CD4-positive, alpha-beta T cell treated with Interleukin-1 beta for 1 hour (primary cell): ENCODE results near the gene ATP6V1F.
A peak's percentile ranks its signal among the peaks of the same experiment; 100 is the strongest.

ENCODE experiments used
- DNase-seq, 2 donors: peaks; one replicate each; pipeline ENCODE4 v3.0.0-alpha.2; 2020 to 2022

The ATP6V1F gene

GRCh38 chr7:128884561-128885369 is 22.1 kb downstream of the ATP6V1F start:
- no peak for DNase-seq

DNA sequence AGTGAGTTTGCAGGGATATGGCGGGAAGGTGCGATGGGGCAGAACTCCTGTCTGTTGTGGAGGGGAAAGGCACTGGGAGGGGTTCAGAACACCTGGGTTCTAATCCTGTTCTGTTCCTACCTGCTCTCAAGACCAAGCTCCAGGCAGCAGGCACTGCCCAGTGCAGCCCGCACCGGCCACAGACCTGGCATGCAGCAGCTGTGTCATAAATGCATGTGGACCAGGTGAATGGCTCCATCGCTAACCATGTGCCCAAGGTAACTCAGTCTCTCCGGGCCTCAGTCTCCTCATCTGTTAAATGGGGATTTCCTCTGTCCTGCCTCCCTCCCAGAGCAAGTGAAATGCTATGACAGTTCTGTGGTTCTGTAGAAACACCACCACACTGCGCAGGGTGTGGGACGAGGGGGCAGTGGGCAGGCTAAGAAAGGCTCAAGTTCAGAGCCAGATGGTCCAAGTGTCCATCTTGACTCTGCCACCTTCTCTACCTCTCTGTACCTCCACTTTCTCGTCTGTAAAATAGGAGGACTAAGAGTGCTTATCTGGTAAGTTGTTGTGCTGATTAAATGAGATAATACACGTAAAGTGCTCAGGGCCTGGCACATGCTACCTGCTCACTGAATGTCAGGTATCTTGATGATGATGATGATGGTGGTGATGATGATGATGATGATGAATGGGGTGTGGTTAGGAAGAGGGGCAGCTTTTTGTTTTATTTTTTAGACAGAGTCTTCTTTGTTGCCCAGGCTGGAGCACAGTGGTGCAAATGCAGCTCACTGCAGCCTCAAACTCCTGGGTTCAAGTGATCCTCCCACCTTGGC is 22.9 kb downstream of the ATP6V1F start:
- DNase-seq, result no peak

- no peak for DNase-seq
These were observed 23.9 kb downstream of the ATP6V1F start for GRCh38 chr7:128886391-128887168.

DNA sequence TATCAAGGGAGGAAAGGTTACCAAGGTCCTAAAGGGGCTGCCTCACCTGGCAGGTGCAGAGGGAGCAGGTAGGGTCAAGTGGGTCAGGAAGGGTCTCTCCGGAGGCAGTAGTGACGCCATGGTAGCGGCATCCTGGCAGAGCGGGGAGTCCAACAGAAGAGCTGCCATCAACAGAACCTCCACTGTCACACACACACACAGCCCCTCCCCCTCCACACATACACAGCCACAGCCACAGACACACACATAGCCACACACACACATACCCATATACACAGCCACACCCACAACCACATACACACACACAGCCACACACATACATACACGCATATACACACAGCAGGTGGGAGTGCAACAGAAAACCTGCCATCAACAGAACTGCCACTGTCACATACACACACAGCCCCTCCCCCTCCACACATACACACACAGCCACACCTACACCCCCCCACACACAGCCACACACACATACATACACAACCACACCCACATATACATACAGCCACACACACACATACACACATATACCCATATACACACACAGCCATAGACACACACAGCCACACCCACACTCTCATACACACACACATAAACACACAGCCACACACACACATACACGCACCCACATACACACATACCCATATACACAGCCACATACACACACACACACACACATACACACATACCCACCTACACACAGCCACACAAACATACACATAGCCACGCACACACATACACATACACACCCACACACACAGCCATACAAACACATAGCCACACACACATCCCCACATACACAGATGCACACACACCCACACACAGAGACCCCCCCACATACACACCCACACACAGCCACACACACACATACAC is 24.7 kb downstream of the ATP6V1F start:
- DNase-seq, result no peak

- no peak for DNase-seq
These were observed 25.5 kb downstream of the ATP6V1F start for GRCh38 chr7:128888039-128888755.

DNA sequence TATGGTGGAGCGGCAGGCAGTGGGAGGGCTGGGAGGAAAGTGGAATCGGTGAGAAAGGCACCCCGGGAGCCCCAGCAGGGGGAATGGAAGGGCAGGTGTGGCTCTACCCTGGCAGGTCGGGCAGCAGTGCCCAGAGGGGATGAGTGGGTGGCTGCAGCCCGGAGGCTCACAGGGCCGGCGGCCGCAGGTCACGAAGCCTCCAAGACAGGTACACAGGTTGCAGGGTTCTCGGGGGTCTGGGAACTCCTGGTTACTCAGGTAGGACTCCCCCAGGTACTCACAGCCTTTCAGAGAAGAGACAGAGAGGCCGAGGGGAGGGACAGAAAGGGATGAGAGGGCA is 26.1 kb downstream of the ATP6V1F start:
- no peak for DNase-seq

GRCh38 chr7:128889121-128889520 is 26.5 kb downstream of the ATP6V1F start:
- DNase-seq, result no peak

GRCh38 chr7:128890306-128891109 is 27.9 kb downstream of the ATP6V1F start:
- DNase-seq, result no peak

GRCh38 chr7:128891110-128891941 is 28.7 kb downstream of the ATP6V1F start:
- DNase-seq, result peak in 1 of 2 donors; percentile 25

GRCh38 chr7:128891942-128892269 is 29.2 kb downstream of the ATP6V1F start:
- DNase-seq, result no peak

DNA sequence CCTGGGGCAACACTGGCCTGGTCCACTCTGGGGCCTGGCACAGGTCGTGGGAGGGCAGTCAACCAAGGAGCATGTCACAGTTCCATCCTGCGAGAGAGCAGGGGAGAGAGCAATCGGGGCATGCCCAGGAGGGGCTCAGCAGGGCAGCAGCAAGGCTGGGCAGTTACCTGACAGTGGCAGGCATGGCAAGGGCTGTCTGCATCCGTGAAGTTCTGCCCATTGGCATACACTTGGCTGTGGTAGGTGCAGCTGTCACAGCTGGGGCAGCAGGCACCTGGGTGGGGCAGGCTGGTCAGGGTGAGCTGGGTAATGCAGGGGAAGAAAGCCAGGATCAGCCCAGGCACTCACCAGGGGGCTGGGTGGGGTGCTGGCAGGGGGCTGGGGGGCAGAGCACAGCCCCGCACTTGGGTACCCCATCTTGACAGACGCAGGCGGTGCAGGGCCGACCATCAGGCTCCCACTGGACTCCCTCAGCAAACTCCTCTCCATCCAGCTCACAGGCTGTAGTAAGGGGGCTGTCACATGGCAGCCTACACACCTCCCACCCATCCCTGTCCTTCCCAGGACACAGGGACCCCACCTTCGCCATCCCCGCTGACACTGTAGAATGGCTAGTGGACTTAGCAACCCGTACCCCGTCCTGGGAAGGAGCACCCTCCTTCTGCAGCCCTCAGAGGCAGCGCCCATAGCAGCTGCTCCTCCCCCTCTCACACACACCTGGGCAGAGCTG is 30.0 kb downstream of the ATP6V1F start:
- DNase-seq, result no peak

DNA sequence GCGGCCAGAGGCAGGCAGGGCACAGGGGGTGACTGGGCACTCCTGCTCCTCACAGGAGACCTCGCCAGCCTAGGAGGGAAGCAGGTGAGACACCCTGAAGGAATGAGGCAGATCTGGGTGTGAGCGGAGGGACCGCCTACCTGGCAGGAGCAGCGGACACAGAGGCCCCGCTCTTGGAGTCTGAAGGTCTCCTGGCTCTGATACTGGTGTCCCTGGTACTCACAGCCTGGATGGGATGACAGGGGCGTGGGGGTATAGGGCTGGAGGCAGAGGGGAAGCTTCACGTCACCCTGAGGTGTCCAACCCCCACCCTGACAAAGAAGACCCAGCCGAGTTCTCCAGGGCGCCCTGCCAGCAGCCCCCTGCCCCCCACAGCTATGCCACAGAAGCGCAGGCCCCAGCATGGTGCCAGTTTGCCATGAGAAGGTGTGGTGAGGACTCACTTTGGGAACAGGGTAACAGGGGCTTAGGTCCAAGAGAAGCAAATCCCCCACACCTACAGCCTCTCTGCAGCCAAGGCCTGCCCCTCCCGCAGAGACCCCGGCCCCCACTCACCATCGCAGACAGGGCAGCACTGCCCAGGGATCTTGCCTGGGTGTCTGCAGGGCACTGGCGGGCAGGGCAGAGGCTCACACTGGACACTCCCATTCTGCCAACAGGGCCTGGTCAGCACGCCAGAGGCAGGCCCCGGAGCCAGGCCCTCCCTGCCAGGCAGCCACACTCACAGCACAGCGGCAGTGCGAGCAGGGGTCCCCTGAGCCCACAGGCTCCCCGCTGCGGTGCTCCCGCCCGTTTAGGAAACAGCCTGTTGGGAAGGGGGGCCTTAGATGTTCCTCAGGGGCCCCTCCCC is 30.8 kb downstream of the ATP6V1F start:
- no peak for DNase-seq

DNA sequence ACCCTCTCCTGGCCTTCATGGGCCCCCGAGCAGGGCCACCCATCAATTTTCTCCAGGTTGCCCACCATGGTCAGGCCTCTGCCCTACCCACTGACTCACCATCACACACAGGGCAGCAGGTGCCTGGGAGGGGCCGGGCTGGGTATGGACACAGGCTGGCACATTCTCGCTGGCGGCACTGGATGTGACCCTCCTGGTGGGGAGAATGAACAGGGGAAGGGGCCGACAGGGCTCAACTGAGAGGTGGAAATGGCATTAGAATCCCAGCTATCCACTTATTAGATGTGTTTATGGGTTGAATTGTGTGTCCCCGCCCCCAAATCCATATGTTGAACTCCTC is 31.4 kb downstream of the ATP6V1F start:
- DNase-seq, result no peak

DNA sequence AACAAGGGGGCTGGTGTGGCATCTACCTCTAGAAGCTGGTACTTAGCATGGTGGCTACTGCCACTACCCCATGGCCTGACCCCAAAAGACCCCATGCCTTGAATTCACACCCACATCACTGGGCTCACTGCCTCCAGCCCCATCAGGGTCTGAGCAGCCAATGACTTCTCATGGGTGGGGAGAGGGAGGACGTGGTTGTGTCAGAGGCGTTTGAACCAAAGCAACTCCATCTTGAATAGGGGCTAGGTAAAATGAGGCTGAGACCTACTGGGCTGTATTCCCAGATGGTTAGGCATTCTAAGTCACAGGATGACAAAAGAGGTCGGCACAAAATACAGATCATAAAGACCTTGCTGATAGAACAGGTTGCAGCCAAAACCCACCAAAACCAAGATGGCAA is 32.7 kb downstream of the ATP6V1F start:
- DNase-seq, result no peak

DNA sequence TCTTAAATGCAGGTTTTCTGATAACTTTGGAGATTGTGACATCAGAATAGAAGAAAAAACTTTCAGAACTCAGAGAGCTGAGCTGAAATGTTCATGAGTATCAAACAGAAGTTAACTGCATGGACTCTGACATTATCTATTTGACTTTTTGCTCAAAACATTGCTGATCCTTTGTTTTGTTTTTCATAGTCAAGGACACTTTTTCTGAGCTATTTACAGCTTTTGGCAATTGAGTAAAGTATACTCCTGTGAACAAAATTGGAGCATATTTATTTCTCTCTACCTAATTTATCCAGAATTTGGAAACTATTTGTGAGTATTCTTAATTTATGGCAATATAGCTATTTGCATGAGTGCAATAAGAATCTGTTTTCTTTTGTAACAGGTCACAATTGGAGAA is 36.7 kb downstream of the ATP6V1F start:
- no peak for DNase-seq

- no peak for DNase-seq
These were observed 37.6 kb downstream of the ATP6V1F start for GRCh38 chr7:128900237-128900636.

DNA sequence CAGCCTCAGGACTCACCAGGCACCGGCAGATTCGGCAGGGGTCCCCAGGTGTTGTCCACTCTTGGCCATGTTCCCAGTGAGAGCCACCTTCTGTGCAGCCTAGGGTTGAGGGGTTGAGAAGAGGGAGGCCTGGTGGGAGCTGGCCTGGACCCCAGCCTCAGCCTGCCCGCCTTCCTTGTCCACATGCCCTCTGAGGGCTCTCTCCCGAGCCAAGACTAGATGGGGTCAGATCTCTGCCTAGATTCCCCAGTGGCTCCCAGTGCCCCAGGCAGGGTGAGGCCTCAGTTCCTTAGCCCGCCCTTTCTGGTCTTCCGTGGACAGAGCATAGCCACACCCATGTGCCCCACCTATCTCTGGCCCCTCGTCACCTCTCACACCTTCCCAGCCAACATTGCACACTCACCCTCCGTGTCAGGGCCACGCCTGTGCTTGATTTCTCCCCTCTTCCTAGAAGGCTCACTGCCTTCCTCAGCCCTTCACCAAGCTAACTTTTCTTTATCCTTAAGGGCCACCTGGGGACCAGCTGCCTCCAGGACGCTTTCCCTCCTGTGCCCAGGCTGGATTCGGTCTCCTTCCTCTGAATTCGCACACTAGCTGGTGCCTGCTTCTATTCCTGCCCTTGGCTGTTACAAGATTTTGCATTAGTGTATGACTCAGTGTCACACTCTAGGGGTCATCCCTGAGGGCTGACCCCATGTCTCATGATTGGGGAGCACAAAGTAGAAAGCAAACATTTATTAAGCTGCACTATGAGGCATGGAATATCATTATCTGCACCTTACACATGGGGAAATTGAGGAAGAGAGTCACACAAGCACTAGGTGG is 40.3 kb downstream of the ATP6V1F start:
- DNase-seq, result no peak
